SK-N-SH treated with all-trans-retinoic acid at 6 μM for 48 hours (cell line): ENCODE measurements around the gene AFG1L.

Experiments
- ATAC-seq: fragments of 200-7000 bp; cut with Tn5 transposase; 3 replicates; pipeline ENCODE4 v1.9.1; 2020; ENCODE audit warnings: mild to moderate bottlenecking, moderate library complexity
- ARNTL ChIP-seq: fragments of 450-650 bp; formaldehyde crosslinking; IDR thresholded peaks from 2 replicates; pipeline ENCODE4 v1.5.0; 2020; ENCODE audit warnings: low read depth, mild to moderate bottlenecking, moderate library complexity, borderline replicate concordance
- BACH2 ChIP-seq: fragments of 250-450 bp; sonication (Bioruptor Pico); IDR thresholded peaks from 2 replicates; pipeline ENCODE4 v1.9.0; 2021; ENCODE audit warnings: mild to moderate bottlenecking, borderline replicate concordance
- CREB5 ChIP-seq: fragments of 250-450 bp; sonication (Bioruptor Pico); IDR thresholded peaks from 2 replicates; pipeline ENCODE4 v1.5.1; 2020; ENCODE audit warnings: low read depth, mild to moderate bottlenecking, moderate library complexity
- CSDC2 ChIP-seq: fragments of 250-450 bp; sonication (Bioruptor Pico); IDR thresholded peaks from 2 replicates; pipeline ENCODE4 v1.5.0; 2020; ENCODE audit warnings: mild to moderate bottlenecking, moderate library complexity
- CSRNP3 ChIP-seq: fragments of 250-450 bp; sonication (Bioruptor Pico); IDR thresholded peaks from 2 replicates; pipeline ENCODE4 v1.5.1; 2021; ENCODE audit warnings: mild to moderate bottlenecking, moderate library complexity
- ESRRG ChIP-seq: fragments of 250-450 bp; sonication (Bioruptor Pico); IDR thresholded peaks from 2 replicates; pipeline ENCODE4 v1.6.1; 2021; ENCODE audit warnings: mild to moderate bottlenecking
- GLIS3 ChIP-seq: fragments of 250-450 bp; sonication (Bioruptor Pico); IDR thresholded peaks from 2 replicates; pipeline ENCODE4 v1.5.0; 2020; ENCODE audit warnings: mild to moderate bottlenecking, moderate library complexity
- ISL1 ChIP-seq: fragments of 250-450 bp; sonication (Bioruptor Pico); IDR thresholded peaks from 2 replicates; pipeline ENCODE4 v2.1.2; 2022; ENCODE audit warnings: mild to moderate bottlenecking, moderate library complexity
- OSR1 ChIP-seq: fragments of 250-450 bp; sonication (Bioruptor Pico); IDR thresholded peaks from 2 replicates; pipeline ENCODE4 v1.8.0; 2022; ENCODE audit warnings: moderate library complexity, mild to moderate bottlenecking, inconsistent platforms
- PATZ1 ChIP-seq: fragments of 250-450 bp; sonication (Bioruptor Pico); IDR thresholded peaks from 2 replicates; pipeline ENCODE4 v1.8.0; 2020; ENCODE audit warnings: mild to moderate bottlenecking, moderate library complexity, borderline replicate concordance
- POU6F1 ChIP-seq: fragments of 250-450 bp; sonication (Bioruptor Pico); IDR thresholded peaks from 2 replicates; pipeline ENCODE4 v1.8.0; 2021; ENCODE audit warnings: low read depth, mild to moderate bottlenecking, moderate library complexity, borderline replicate concordance
- PPARA ChIP-seq: fragments of 250-450 bp; sonication (Bioruptor Pico); IDR thresholded peaks from 2 replicates; pipeline ENCODE4 v1.5.0; 2020; ENCODE audit warnings: mild to moderate bottlenecking, borderline replicate concordance
- RARB ChIP-seq: fragments of 250-450 bp; sonication (Bioruptor Pico); IDR thresholded peaks from 2 replicates; pipeline ENCODE4 v1.8.0; 2021; ENCODE audit warnings: mild to moderate bottlenecking, moderate library complexity
- SNAI2 ChIP-seq: fragments of 250-450 bp; sonication (Bioruptor Pico); IDR thresholded peaks from 2 replicates; pipeline ENCODE4 v1.5.0; 2020; ENCODE audit warnings: mild to moderate bottlenecking, moderate library complexity
- TCF4 ChIP-seq: fragments of 250-450 bp; sonication (Bioruptor Pico); IDR thresholded peaks from 2 replicates; pipeline ENCODE4 v1.8.0; 2021; ENCODE audit warnings: mild to moderate bottlenecking, moderate library complexity, borderline replicate concordance
- TSHZ2 ChIP-seq: fragments of 250-450 bp; sonication (Bioruptor Pico); IDR thresholded peaks from 2 replicates; pipeline ENCODE4 v1.5.0; 2020; ENCODE audit warnings: mild to moderate bottlenecking, moderate library complexity
- ZFP3 ChIP-seq: fragments of 250-450 bp; sonication (Bioruptor Pico); IDR thresholded peaks from 2 replicates; pipeline ENCODE4 v1.5.0; 2020; ENCODE audit warnings: mild to moderate bottlenecking, moderate library complexity
- ZNF565 ChIP-seq: fragments of 450-650 bp; formaldehyde crosslinking; conservative IDR thresholded peaks from 2 replicates; pipeline ENCODE4 v1.5.0; 2020; ENCODE audit warnings: low read depth, mild to moderate bottlenecking, moderate library complexity
- ZNF70 ChIP-seq: fragments of 450-650 bp; formaldehyde crosslinking; IDR thresholded peaks from 2 replicates; pipeline ENCODE4 v1.5.0; 2020; ENCODE audit warnings: mild to moderate bottlenecking, moderate library complexity
- ZNF8 ChIP-seq: fragments of 450-650 bp; formaldehyde crosslinking; IDR thresholded peaks from 2 replicates; pipeline ENCODE4 v1.5.0; 2020; ENCODE audit warnings: mild to moderate bottlenecking, moderate library complexity

Gene AFG1L

GRCh38 chr6:108568101-108568500 is 273.2 kb downstream of the AFG1L start:
- no peak for TF ChIP-seq ESRRG (CRISPR knock-in tag)
- TF ChIP-seq TSHZ2 (CRISPR knock-in tag) = no peak
- TF ChIP-seq CREB5 (CRISPR knock-in tag) = no peak
- no peak for TF ChIP-seq CSDC2 (CRISPR knock-in tag)
- TF ChIP-seq ZNF8 = no peak
- TF ChIP-seq RARB (CRISPR knock-in tag) = no peak
- no peak for TF ChIP-seq ZNF565
- no peak for TF ChIP-seq PPARA (CRISPR knock-in tag)
- TF ChIP-seq POU6F1 (CRISPR knock-in tag) = no peak
- TF ChIP-seq, all 23 proteins: peak for 0
- ATAC-seq = no peak

- ATAC-seq = no peak
- TF ChIP-seq POU6F1 (CRISPR knock-in tag) (no peak), ISL1 (CRISPR knock-in tag) (no peak), ESRRG (CRISPR knock-in tag) (no peak), TCF4 (CRISPR knock-in tag) (no peak), BACH2 (CRISPR knock-in tag) (no peak), ZFP3 (no peak), CSDC2 (CRISPR knock-in tag) (no peak)
Measured at GRCh38 chr6:108568551-108569305, 273.9 kb downstream of the AFG1L start.

GRCh38 chr6:108570517-108570916 is 275.7 kb downstream of the AFG1L start:
- no peak for TF ChIP-seq GLIS3 (CRISPR knock-in tag)
- TF ChIP-seq ZNF70 (CRISPR knock-in tag) = no peak
- no peak for TF ChIP-seq ISL1 (CRISPR knock-in tag)
- no peak for TF ChIP-seq ZFP3
- no peak for TF ChIP-seq OSR1 (CRISPR knock-in tag)
- no peak for TF ChIP-seq TCF4 (CRISPR knock-in tag)
- no peak for TF ChIP-seq ZNF565
- TF ChIP-seq SNAI2 (CRISPR knock-in tag) = no peak
- TF ChIP-seq BACH2 (CRISPR knock-in tag) = no peak
- no peak for TF ChIP-seq CREB5 (CRISPR knock-in tag)
- no peak for TF ChIP-seq PATZ1 (CRISPR knock-in tag)
- no peak for TF ChIP-seq CSRNP3 (CRISPR knock-in tag)
- TF ChIP-seq TSHZ2 (CRISPR knock-in tag) = no peak
- TF ChIP-seq ARNTL (CRISPR knock-in tag) = no peak
- TF ChIP-seq PPARA (CRISPR knock-in tag) = no peak
- no peak for TF ChIP-seq RARB (CRISPR knock-in tag)
- TF ChIP-seq, all 23 proteins: peak for 0
- peak; percentile 23; the same call in 1 of the 3 replicates for ATAC-seq
